GM18517 (cell line): ENCODE data around the gene PWWP2B.

ENCODE experiments used
- ATAC-seq: cut with Tn5 transposase; IDR thresholded peaks from one replicate; pipeline ENCODE4 v1.9.1; 2021; ENCODE audit warnings: mild to moderate bottlenecking, moderate library complexity; ENCODE audit not compliant: unreplicated experiment

The PWWP2B gene

DNA sequence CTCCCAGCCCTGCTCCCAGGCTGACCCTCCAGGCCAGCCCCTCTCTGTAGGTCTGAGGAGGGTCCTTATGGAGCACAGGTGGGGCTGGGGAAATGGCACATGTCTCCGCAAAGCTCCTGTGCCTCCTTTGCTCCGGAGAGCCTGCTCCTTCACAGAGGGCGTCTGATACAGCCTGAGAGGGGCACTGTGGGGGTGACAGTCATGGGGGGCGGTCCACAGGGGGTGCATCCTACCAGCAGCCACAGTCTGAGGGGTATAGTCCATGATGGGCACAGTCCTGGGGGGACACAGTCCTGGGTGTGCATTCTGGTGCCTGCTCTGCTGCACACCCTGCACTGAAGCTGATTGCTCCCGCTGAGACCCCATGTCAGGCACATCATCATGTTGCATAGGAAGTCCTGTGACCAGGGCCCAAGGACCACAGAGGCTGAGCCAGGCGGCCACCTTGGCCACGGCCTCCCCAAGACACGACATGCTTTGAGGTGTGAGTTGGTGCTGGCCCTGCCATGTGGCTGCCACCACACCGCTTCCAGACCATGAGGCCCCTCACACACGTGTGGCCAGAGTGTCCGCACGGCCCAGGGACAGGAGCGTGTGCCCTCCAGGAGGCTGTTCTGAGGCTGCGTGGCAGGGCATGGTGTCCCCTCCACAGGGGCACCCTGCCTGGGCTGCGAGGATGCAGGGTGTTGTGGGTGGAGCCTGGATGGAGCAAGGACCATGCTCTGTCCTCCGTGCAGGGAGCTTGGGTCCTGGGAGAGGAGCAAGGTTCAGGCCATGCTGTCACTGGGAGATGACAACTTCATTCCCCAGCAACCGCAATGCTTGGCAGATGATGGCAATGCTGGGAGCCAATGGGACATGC is 59.2 kb downstream of the PWWP2B start:
- no peak for ATAC-seq

DNA sequence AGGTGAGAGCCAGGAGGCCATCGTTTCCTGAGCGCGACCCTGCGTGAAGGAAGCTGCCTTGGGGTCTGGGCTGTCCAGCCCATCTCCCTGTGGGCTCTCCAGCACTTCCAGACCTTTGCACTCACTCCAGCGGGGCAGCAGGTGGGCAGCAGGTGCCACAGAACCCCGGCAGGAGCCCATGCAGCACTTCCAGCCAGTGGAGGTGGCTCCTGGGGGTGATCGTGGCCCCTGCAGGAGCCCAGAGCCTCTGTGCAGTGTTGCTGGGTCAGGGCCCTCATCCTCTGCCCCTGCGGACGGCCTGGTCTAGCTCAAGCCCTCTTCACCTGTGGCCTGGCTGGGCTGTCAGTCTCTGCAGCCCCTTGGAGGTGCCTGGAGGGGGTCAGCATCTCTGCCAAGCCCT is 59.9 kb downstream of the PWWP2B start:
- no peak for ATAC-seq

DNA sequence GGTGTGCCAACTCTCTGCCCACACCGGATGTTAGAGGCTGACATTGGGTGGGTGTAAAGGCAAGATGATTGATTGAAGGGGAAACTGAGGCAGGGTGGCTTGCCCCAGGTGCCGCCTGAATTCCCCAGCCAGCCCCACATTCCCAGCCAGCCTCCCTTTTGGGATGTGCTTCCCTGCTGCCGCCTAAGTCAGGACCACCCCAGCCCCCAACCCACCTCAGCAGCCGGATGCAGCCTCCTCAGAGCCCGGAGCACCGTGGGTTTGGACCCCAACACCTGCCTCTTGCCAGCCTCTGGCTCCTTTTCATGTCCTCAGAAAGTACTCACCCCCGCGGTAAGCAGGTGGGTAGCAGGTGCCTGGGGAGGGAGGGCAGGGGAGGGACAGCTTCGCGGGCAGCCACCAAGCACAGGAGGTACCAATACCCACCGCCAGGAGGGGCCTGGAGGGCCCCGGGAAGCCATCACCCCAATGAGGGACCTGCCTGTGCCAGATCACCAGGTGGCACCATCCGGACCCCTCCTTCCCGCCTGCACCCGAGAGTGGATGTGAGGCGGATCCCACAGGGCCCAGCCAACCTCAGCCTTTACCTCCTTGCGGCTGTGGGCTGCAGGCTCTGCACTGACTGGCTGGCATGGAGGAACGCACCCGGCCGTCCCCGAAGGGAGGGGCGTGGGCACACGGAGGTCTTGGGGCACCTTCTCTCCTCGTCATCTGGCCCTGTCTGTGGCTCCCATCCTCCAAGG is 60.5 kb downstream of the PWWP2B start:
- no peak for ATAC-seq

DNA sequence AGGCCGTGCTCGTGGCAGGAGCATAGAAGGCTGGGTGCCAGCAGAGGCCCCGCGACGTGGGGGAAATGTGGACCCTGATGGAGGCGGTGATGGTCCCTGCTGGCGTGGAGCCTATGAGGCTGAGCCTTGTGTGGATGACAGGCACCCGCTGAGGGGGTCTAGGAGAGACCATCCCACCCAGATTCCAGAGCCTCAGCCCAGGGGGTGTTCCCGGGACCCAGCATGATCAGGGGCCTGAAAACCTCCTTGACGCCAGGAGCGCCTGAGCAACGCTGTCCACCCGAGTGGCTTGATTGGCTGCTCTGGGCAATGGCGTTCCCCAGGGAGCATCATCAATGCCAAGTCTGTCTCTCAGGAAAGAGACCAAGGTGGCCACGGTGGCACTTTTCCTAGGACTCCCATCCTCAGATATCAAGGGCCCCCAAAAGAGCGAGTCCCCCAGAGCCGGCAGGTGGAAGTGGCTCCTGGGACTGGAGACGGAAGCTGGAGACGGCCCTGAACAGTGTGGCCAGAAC is 61.1 kb downstream of the PWWP2B start:
- ATAC-seq, result no peak

DNA sequence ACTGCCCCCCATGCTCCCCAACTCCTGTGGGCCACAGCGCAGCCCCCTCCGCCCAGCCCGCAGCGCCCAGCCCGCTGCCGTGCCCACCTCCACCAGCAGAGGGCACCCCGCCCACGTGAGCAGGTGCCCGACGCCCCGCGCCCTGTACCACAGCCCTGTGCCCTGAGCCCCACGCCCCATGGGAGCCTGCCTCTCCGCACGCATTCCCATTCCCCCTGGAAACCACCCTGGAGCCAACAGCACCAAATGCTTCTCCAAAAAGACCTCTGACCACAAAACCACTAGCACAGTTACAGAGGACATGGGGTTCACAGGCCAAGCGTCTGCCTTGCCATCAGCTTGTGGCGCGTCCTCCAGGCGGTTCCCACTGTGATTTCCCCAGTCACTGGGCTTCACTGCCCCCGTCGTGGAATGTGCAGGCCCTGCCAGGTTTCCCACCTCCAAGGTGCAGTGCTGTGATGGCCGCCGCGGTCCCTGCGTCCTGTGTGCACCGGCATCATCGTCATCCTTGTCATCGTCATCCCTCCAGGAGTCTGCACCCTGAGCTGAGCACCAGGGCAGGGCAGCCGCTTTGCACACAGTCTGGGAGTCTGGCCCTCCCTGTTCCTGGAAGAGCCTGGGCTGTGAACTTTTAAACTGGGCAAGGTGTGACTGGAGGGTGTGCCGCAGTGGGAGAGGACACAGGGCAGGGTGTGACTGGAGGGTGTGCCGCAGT is 61.7 kb downstream of the PWWP2B start:
- no peak for ATAC-seq

- no peak for ATAC-seq
Measured at GRCh38 chr10:132459301-132460003, 62.5 kb downstream of the PWWP2B start.

DNA sequence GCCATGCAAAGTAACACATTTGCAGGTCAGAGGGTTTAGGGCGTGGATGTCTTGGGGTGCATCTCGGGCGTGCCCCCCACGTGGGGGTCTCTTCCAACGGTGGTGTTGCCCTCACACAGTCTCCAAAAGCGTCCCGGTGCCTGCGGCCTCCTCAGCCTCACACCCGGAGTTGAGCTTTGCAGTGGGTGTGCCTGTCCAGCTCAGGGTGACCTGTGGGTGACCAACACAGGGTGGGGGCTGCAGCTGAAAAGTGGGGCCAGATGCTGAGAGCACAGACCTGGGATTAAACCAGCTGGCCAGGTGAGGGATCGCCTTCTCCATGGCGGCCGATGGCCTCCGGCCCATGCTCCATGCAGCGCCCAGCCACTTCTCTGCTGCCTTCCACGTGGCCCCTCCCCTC is 63.1 kb downstream of the PWWP2B start:
- ATAC-seq, result no peak

GRCh38 chr10:132460691-132461090 is 63.7 kb downstream of the PWWP2B start:
- ATAC-seq, result no peak

GRCh38 chr10:132461103-132461682 is 64.2 kb downstream of the PWWP2B start:
- ATAC-seq, result no peak

GRCh38 chr10:132461683-132462231 is 64.8 kb downstream of the PWWP2B start:
- ATAC-seq, result no peak

DNA sequence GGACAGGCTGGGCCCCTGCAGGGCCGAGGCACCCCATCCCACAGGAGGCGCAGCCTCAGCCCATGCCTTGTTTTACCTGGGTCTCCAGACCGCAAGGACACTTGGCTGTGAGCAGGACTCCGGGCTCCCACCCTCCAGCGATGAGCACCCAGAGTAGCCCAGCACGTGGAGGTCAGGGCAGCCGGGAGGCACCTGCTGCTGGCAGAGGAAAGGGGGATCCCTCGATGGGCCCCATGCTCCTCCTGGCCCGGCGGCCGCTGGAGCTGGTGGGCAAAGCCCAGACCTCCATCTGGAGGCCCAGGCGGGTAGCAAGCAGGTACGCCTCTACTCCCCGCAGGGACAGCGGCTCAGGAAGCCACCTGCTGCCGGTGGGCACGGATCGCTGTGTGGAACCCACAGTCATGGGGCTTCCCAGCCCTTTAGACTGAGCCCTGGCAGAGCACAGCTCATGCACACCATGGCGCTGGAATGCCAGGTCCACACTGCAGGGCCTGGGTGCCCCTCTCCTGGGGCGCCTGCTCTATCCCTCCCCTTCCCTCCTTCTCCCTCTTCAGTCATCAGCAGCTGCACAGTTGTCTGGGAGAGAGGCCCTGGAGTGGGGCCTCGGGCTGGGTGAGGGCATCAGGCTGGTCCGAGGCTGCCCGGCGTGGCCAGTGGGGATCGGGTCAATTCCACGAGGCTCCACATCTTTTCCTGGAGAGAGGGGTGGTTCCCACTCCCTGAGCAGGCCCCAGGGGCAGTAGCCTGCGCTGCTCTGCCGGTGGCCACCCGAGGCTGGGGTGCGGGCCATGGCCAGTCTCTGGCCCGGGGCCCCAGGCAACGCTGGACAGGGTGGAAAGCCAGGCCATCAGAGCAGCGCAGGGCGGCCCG is 65.7 kb downstream of the PWWP2B start:
- no peak for ATAC-seq

DNA sequence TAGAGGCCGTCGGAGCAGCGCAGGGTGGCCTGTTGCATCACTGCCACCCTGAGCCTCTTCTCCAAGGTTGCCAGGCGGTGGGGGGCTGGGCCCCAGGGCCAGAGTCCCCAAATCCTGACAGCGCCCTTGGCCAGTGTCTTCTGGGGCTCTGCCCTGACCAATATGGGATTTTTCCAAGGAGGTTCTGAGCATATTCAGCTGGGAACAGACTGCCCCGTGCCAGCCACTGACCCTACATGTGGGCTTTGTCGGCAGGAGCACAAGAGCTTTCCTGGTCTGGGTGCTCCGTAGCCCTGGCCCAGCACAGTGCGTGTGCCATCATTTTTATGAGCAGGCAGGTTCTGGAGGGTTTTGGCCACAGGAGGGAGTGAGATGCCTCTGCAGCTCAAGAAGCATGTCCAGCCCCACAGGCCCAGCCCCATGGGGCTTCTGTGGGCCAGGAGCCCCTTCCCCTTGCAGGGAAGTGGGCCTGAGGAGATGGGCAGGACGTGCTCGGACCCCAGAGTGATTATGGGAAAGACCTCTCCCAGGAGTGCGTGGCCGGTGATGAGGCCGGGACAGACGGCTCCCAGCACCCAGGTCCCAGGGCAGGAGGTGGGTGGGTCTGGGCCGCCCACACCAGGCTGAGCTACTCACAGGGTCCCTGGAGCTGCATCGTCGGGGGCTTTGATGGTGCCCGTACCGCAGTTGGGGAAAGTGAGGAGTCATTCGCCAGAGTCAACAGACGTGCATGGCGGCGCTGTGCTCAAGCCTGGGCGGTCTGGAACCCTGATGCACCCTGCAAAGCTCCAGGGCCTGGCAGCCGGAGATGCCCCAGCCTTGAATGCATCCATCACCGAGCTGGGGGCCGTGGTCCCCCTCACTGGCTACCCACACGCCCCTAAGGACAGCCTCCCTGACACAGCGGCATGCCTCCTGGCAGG is 66.6 kb downstream of the PWWP2B start:
- no peak for ATAC-seq

GRCh38 chr10:132464256-132465192 is 67.5 kb downstream of the PWWP2B start:
- no peak for ATAC-seq

DNA sequence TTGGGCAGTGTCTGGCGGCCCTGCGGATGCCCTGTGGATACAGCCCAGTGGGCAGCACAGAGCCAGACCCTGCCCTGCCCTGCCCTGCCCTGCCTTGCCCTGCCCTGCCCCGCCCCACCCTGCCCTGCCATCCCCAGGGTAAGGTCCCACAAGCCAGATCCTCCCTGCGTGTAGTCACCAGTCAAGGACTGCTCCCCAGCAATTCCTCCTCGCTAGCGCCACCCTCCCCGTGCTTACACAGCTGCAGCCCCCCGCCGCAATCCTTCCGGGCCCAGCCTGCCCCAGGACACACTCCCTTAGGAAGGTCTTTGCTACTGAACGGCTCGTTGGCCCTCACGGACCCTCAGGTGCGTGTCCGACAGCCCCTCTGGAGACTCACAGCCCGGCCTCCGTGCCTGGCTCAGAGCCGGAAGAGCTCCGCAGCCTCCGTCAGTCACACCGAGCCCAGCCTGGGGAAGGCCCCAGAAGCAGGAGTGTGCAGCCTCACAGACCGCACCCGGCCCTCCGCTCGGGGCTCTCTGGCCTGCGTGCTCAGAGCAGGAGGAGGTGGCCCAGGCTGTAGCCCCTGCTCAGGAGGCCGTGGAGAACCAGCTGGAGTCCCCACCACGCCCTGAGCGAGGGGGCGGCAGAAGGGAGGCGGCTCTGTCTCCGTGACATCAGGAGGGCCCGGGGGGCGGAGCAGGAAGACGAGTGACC is 68.3 kb downstream of the PWWP2B start:
- ATAC-seq, result no peak

DNA sequence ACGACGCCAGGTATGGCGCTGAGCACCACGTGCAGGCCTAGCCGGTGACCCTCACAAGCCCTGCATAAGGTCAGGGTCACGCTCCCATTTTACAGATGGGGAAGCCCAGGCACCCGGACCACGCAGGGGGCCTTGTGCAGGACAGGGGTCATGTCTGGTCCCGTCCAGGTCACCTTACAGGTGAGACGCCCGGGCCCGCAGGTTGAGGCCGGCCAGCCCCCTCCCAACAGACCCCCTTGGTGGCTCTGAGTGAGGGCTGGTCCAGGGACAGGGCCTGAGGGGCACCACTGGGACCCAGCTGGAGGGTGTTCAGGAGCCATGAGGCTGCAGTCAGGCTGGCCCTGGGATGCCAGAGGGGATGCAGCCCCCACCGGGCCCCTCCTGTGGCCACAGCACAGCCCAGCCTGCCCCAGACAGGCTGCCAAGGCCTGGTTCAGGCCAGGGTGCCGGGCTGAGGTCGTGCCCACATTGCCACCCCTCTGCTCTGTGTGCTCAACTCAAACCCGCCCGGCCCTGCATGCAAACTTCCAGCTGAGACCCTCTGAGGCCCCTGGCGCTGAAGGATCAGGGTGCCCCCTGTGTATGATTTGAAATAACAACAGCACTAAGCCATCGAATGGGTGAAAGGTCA is 69.0 kb downstream of the PWWP2B start:
- ATAC-seq, result no peak
